SK-N-SH (cell line): ENCODE results near the gene ANO10.

ENCODE experiments used
- ELF1 ChIP-seq: IDR thresholded peaks from 2 replicates; pipeline ENCODE4 v1.4.0; 2012
- EP300 ChIP-seq, 2 experiments: IDR thresholded peaks; 2 replicates each; pipeline versions ENCODE4 v1.4.0 to v1.6.1; 2012; ENCODE audit warnings: borderline replicate concordance in 1 of 2, low read depth in 1 of 2, low read length in 1 of 2
- EZH2phosphoT487 ChIP-seq: fragments of 200-600 bp; sonication (generic); IDR thresholded peaks from 2 replicates; pipeline ENCODE4 v1.6.1; 2017; ENCODE audit warnings: low read depth, mixed run types, mild to moderate bottlenecking, antibody characterized with exemption, moderate library complexity, borderline replicate concordance
- MAX ChIP-seq: IDR thresholded peaks from 2 replicates; pipeline ENCODE4 v1.4.0; 2012; ENCODE audit warnings: low read depth
- REST ChIP-seq: IDR thresholded peaks from 2 replicates; pipeline ENCODE4 v1.6.1; 2012; ENCODE audit warnings: mild to moderate bottlenecking, low read depth, low read length, moderate library complexity
- TEAD4 ChIP-seq: IDR thresholded peaks from 2 replicates; pipeline ENCODE4 v1.4.0; 2012; ENCODE audit warnings: mild to moderate bottlenecking, borderline replicate concordance; ENCODE audit not compliant: insufficient read depth

- TF ChIP-seq EZH2phosphoT487: no peak
- no peak for TF ChIP-seq ELF1
- no peak for TF ChIP-seq MAX
- TF ChIP-seq EP300 (IDR thresholded peaks at IDR 0.05; ENCODE audit: borderline replicate concordance in 1 of 2, low read depth in 1 of 2, low read length in 1 of 2): no peak
- TF ChIP-seq TEAD4: no peak
- no peak for TF ChIP-seq REST
These were observed 118.6 kb downstream of the ANO10 start for GRCh38 chr3:43503067-43503728.
